NCI-H2196 (cell line): Measurements from ENCODE around the gene ATP11A.

ENCODE experiments used
- DNase-seq: peaks from one replicate; lab custom pipeline; 2025; ENCODE audit not compliant: unreplicated experiment; lab: John Stamatoyannopoulos, UW

Gene ATP11A

DNA sequence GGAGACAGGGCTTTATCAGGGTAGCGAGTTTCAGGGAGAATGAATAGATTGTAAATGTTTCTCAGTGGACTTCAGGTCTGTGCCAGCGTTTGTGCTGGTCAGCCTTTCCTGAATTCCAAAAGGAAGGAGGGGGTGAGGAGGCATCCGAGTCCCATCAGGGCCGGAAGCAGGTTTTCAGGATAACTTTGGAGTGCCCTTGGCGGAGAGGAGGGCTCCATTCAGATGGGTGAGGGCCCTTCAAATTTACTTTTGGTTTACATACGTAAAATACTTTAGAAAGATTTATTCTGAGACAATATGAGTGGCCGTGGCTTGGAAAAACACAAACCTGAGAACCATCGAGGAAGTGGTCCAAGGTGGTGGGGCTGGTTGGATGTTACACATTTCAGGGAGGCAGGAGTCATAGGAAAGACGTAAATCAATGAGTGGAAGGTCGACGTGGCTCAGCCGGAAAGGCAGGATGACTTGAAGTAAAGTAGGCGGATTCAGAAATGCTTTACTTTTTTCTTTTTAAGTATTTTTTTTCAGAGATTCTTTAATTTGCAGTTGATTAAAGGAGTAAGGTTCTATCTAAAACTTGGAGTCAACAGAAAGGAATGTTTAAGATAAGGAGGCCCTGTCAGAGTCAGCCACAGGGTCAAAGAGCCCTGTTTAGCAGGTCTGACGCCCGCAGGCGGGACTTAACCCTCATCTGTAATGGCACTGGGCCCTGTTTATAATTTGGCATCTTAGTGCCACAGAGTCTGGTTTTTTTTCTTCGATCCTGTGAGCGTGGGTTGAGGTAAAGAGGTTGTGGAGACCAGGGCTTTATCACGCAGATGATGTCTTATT lies 32.8 kb downstream of the ATP11A start:
- peak; percentile 37 for DNase-seq

DNA sequence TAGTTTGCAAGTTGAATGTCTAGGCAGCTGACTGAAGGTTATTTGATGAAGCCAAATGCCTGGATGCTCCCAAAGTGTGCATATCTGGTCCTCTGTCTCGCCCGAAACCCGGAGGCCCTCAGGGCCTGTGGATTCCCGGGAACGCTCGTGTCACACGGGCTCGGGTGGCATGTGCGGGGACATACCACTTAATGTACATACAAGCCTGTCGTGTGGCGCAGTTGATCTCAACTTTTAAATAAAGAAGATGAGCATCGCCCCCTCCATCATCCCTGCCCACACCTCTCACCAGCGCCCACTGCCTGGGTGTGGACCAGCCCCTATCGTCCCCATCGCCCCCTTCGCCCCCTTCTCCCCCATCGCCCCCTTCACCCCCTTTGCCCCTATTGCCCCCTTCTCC lies 33.9 kb downstream of the ATP11A start:
- no peak for DNase-seq

DNA sequence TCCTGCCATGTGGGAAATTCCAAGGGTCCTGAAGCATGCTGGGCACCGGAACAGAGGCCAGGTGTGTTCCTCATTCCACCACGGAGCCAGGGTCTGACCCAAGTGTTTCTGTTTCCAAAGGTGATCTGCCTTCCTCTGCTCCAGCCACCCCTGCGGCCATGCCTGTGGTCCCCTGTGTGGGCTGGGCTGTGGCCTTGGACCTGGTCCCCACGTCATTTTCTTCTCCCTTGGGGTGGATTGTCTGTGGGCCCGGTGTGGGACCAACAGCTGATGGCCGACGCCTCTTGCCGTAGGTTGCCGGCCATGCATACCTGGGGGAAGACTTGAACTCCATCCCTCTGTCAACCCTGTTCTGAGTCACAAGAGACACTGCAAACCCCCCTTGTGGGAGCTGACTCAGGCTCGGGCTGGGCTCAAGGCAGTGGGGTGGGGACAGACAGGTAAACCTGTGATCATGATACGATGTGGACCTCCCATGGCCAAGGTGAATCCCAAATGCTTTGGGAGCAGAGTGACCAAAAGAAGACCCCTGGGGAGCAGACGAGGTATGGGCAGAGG lies 35.0 kb downstream of the ATP11A start:
- no peak for DNase-seq

DNA sequence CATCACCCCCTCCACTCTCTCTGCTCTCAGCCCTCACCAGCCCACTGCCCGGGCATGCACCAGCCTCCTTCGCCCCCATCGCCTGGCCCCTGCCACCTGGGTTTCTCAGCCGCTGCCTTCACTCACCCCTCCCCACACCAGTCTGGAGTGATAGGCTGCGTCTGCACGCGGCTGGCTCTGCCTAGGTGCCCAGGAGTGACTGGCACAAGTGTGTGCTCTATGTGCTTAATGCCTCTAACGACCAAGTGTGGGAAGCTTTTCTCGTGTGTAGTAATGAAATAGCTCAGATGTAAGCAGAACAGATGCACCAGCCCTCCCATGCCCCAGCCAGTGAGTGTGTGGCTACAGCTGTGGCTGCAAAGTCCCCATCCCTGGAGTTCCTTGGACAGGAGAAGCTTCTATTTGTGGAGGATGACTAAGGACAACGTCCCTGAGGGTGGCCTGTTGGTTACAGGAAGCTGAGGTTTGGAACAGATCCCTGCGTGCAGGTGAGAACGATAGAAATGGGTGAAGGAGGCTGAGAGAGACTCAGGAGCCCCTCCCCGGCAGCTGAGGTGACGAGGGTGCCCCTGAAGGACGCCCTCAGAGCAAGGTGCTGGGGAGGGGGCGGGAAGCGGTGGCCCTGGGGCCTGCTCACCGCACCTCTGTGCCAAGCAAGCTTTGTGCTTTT lies 35.6 kb downstream of the ATP11A start:
- DNase-seq: peak; percentile 54

DNA sequence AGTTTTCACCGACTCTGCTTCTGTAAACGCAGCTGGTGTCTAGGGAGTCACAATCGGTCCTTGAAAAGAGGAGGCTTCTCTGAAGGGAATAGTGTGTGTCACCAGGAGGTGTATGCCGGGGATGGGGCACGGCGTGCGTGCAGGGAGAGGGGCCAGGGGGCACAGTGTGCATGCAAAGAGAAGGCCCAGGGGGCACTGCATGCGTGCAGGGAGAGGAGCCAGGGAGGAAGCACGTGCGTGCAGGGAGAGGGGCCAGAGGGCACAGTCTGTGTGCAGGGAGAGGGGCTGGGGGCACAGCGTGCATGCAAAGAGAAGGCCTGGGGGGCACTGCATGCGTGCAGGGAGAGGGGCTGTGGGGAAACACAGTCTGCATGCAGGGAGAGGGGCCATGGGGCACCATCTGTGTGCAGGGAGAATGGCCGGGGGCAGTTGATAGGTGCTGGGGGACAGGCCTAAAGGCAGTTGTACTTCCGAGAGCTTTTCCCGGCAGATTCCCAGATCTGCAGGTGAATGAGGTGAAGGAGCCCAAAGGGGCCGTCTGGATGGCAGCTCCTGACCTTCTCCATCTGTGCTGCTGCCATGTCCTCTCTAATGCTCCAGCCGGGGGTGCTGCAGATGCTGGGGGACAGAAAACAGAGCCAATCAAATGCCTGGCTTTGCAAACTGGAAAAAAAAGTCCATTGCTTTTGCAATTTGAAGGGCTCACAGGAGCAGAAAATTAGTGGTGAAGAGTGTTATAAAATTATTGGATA lies 36.4 kb downstream of the ATP11A start:
- DNase-seq: no peak

DNA sequence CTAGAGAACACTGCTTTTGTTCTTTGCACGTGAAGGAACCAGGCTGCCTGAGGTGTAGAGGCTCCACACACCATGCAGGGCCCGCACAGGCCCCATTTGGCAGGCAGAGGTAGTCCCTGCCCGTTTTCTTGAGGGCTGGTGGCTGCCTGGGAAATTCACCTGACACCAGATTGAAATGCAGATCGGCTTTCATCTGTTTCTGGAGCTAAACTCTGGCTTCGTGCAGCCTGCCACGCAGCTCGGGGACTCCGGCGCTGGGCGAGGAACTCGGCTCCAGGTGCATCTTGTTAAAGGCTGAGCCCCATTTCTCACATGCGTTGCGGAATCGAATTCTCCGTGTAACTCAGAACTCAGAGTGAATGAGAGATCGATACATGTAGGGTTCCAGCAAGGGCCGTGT lies 37.7 kb downstream of the ATP11A start:
- DNase-seq: no peak

DNA sequence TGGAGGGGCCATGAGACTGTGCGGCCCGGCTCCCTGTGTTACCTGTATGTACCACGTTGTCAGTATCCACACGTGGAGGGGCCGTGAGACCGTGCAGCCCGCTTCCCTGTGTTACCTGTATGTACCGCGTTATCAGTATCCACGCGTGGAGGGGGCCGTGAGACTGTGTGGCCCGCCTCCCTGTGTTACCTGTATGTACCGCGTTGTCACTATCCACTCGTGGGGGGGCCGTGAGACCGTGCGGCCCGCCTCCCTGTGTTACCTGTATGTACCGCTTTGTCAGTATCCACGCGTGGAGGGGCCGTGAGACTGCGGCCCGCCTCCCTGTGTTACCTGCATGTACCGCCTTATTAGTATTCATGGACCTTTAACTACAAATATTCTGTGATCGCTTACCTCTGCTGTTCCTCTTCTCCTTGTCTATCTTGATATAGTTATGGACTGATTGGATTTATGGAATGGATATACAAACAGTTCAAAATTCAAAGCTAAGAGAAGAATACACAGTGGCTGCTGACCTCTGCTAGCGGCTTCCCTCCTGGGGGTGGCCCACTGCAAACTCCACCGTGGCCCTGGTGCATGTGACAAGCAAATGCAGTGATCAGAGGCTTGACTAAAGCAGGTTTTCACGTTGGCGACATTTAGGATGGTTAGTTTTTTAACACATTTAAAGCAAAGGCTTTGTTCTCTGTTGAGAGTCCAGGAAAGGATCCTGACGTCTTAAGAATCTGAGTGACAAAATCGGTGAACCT lies 38.7 kb downstream of the ATP11A start:
- no peak for DNase-seq

DNA sequence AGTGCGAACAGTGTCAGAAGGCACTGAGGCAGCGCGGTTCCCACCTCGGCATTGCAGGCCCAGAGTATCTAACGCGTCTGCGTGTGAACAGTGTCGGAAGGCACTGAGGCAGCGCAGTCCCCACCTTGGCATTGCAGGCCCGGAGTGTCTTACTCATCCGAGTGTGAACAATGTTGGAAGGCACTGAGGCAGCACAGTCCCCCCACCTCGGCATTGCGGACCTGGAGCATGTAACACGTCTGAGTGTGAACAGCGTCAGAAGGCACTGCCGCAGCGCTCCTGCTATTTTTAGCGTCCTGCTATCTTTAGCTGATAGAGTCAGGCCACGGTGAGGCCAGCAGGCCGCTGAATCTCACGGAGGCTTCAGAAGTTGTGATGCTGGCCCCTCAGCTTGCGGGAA lies 39.6 kb downstream of the ATP11A start:
- DNase-seq: no peak

DNA sequence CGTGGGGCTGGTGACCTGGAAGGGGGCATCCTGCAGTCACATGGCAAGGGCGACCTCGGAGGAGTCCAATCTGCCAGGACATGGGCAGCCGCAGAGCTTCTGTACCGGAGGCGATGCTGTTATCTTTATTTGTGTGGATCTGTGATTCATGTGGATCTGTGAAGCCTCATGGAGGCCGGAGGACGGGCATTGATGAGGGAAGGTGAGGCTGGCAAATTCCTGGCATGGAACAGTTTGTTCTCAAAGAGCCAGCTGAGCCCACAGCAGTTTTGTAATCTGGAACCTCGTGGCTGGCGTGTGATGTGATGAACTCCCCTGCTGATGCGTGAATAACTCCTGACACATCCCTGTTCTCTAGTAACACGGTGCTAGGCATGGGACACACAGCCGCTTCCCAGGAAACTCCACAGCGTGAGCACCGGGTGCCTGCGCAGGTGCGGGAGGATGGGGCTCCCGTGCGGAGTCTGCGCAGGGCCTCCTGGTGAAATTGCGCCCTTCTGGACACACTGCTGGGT lies 40.4 kb downstream of the ATP11A start:
- DNase-seq: no peak

DNA sequence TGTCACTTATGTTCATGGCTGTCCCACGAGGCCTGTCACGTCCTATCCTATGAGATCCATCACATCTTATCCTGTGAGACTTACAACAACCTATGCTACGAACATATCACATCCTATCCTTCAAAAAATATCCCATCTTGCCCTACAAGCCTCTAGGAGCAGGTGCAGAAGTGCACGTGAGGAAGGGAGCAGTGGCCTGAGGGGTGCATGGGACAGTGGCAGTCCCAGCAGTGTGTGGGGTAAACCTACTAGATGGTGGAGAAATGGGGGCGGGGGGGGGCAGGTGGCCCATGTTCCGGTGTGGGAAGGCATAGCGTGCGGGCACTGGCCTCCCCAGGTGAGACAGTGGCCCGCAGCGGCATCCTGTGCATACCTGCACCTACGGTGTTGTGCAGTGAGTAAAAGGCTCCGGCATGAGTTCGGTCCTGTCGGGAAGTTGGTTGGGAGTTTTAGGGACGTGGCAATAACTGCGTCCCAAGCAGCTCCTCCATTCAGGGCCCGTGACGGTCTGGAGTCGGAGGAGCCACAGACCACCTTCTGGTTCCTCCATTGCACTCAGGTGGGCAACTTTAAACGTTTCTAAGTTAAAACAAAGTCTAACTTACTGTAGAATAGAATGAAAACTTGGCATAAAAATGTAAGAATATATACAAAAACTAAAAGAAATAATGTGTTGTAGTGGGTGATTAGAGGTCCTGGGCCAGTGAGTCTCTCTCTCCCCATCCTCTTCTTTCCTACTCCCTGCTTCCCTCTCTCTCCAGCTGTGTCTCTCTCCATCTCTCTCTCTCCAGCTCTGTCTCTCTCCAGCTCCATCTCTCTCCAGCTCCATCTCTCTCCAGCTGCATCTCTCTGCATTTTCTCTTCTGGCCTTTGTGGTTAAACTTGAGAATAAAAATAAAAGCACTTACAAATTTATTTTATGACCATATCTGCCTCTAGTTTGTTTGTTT lies 42.1 kb downstream of the ATP11A start:
- DNase-seq: no peak

DNA sequence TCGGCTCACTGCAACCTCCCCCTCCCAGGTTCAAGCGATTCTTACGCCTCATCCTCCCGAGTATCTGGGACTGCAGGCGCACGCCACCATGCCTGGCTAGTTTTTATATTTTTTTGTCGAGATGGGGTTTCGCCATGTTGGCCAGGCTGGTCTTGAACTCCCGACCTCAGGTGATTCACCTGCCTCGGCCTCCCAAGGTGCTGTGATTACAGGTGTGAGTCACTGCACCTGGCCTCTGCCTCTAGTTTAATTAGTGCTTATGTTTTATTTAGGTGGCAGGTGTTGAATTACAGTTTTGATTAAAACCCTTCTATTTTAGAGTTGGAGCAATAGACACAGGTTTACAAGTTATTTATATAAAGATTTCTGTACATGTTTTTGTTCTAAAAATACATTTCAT lies 42.8 kb downstream of the ATP11A start:
- DNase-seq: no peak

DNA sequence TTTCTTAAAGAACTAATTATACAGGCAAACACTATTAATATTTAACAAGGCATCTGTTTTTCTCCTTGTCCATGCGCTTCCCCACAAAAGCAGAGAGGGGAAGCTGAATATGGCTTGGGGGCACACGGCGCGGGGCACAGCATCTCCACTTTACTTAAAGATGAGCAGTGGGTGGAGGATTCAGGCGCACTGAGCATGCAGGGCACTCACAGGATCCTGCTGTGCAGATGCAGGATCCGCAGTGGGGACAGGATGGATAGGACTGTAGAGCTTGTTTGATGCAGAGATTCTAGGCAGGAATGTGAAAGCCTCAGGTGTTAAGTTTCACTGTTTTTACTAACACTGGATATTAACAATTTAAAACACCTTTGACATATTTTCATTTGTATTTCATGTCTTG lies 43.3 kb downstream of the ATP11A start:
- DNase-seq: no peak

DNA sequence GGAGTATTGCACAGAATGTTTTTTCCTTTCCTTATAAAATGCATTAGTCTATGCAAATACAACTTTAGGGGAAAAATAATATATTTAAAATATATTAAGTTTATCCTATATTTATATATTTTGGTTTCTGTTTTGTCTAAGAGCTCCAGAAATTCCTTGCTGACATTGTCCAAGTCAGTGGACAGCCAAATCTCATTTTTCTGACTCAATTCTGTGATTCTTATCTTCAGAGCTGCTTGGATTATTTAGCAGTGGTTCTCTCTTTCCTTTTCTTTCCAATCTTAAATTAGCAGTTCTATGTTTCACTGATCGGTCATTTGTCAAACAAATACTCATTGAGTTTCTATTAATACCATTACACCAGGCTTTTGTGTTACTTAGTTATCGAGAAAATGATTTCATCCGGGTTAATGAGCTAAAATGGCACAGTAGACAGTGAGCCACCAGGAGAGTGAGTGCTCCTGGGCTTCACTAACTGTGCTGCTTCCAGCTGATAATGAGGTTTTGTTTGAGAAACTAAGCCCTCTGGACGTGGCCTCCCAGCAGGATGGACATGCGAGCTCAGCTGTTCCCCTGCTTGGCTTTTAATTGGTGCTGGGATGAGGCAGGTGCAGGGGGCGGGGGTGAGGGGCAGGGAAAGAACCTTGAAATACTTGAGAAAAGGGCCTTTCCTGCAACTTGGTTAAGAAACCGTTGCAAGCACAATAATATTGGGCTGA lies 44.0 kb downstream of the ATP11A start:
- DNase-seq: peak; percentile 28

DNA sequence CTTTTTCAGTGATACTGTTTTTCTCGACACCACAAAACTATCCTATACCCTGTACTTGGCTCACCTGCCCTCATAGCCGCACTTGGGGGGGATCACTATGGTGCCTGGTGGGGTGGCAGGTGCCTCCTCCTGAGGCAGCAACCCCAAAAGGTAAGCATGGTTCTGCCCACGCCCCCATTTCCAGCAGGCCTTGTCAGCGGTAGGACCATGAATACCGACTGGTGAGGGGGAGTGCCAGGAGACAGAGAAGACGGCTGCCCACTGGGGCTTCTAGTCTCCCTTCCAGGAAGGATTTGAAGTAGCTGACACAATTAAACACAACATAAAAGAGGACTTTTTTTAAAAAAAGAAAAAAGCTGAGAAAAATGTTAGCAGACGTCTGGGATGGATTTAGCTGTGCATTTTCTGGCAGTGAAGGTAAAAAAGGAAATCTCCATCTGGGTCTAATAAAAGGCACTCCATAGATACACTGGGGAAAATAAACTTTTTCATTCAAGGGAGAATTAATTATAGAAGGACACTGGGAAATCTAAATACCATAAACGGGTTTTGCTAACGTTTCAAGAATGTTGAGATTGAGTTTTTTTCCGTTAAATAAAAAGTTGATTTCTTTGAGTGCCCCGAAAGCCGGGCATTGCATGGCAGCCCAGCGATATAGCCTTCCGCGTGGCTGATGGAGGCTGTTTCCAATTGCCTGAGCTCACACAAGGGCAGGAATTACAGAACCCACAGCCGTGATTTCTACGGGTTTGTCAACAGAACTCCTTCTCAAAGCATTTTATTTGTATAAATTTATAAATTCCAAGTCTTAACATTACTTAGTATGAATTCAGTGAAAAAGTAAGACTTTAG lies 45.1 kb downstream of the ATP11A start:
- no peak for DNase-seq

DNA sequence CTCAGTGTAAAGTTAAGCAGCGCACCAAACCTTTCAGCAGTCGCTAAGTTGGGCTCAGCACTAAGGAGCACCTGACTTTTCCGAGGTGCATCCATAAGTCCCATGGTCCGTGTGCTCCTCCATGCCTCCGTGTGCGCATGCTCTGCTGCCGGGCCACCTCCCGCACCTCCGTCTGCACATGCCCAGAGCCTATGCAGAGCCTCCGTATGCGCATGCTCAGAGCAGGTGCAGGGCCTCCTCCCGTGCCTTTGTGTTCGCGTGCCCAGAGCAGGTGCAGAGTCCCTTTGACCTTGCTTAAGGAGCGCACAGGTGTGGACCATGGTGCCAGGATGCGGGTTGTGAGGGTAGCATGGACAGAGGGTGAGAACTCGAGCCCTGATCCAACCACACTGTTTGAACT lies 46.0 kb downstream of the ATP11A start:
- no peak for DNase-seq

DNA sequence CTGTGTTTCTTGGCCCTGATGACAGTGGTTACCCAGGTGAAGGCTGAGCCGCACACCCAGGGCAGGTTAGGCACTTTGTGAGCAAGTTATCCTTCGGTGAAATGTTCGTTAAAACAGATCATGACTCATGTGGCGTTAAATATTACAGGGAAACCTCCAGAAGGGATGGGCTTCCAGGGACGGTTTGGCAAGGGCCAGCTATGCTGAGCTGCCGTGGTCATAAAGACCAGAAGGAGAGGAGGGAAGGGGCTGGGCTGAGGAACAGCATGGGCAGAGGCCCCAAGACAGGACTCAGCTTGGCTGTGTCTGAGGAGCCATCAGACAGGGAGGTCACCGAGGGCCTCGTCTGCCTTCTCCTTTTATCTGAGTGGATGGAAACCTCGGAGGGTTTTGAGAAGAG lies 47.5 kb downstream of the ATP11A start:
- no peak for DNase-seq

DNA sequence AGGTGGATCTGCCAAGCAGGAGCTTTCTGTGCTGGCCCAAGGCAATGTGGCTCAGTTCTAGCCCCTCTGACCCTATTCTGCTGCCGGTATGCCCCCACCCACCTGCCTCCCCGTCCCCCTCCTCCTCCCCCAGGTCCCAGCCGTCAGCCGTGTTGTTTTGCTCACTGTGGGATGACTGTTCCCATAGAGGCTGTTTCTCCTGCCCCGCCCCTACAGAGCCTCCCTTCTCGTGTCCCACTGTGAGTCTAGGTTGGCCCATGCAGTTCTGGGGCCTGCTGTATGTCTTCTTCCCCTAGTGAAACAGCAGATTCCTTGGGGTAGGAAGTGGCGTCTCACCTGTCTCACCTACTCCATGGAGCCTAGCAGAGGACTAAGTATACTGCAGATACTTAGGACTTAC lies 48.8 kb downstream of the ATP11A start:
- no peak for DNase-seq

DNA sequence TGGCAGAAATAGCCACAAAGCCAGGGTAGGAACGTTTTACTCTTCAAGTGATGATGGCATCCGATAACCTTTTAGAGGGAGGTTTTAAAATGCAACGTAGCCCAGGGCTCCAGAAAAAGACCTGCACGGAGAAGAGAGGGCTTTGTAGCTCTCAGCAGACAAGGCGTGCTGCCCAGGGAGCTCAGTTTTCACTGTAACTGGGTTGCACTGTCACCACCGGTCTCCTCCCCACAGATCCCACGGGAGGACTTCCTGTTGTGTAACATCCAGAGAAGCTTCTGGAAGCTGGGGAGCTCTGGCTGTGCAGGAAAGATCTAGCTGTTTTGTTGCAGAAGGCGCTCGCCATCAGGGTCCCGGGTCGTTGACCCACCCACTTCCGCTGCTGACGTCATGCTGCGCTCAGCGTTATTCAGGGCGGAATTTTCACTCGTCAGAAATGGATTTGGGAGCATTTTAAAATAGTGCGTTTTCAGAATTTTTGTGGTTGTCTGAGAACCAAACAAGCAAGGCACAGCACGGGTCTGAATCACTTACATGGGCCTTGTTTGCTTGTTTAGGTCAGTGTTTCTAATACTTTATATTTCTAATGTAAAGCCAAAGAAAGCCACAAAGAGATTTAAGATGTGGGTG lies 50.8 kb downstream of the ATP11A start:
- no peak for DNase-seq
